ENCODE results near the gene NIPSNAP2.
"Not testable (repeated sequence)": the region's sequence is repeated elsewhere in the genome, so short reads cannot be mapped to it uniquely, and the experiment has no call there.

Gene NIPSNAP2

DNA sequence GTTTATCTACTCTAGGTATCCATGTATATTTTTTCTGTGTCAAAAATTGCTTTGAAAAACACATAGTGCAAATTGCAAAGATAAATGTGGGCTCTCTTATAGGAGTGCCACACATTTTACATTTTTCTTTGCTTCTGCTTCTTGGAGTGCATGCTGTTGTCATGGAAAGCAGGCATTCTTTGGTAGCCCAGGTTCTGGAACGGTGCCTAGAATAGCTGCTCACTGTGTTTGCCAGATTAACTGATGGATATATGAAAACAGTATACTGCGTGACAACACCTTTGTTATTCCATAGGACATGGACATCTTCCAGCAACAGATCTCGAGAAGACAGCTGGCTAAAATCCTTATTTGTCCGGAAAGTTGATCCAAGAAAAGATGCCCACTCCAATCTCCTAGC is 13.4 kb downstream of the NIPSNAP2 start:
- DNase-seq = no peak

- DNase-seq = no peak
Measured at GRCh38 chr7:55980266-55980665, 15.9 kb downstream of the NIPSNAP2 start.

DNA sequence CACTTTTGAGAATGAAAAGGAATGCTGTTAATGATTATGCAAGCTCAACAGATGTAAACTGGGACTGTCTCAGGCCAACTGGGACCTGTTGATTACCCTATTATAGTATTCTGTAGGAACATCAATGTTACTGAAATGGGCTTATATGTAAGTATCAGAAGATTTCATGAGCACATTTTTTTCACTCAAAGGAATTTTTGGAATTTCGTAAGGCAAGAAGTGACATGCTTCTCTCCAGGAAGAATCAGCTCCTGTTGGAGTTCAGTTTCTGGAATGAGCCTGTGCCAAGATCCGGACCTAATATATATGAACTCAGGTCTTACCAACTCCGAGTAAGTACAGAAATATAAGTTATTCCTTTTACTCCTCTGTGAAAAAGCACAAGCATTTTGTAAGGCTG is 19.2 kb downstream of the NIPSNAP2 start:
- no peak for DNase-seq

DNA sequence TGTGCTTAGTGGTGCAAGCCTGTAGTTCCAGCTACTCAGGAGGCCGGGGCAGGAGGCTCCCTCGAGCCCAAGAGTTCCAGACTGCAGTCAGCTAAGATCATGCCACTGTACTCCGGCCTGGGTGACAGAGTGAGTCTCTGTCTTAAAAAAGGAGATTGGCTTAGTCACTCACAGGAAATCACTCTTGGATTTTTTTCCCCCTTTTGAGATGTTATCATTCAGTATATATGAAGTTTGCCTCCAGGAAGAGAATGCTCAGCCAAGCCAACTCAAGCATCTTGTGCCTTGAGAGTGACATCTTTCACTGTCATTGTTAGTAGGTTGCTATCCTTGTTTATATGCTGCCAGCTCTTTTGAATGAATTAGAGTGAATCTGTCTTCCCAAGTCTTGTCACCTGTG is 28.0 kb downstream of the NIPSNAP2 start:
- DNase-seq = no peak

GRCh38 chr7:55996856-55997500 is 32.6 kb downstream of the NIPSNAP2 start:
- no peak for DNase-seq

DNA sequence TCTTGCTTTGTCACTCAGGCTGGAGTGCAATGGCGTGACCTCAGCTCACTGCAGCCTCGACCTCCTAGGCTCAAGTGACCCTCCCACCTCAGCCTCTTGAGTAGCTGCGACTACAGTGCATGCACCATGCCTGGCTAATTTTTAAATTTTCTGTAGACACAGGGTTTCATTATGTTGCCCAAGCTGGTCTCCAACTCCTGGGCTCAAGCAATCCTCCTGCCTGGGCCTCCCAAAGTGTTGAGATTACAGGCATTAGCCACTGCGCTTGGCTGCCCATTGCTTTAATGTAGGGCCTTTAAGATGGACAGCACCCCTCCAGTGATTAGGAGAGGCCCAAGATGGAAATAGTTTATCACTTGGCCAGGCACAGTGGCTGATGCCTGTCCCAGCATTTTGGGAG is 39.4 kb downstream of the NIPSNAP2 start:
- no peak for DNase-seq

DNA sequence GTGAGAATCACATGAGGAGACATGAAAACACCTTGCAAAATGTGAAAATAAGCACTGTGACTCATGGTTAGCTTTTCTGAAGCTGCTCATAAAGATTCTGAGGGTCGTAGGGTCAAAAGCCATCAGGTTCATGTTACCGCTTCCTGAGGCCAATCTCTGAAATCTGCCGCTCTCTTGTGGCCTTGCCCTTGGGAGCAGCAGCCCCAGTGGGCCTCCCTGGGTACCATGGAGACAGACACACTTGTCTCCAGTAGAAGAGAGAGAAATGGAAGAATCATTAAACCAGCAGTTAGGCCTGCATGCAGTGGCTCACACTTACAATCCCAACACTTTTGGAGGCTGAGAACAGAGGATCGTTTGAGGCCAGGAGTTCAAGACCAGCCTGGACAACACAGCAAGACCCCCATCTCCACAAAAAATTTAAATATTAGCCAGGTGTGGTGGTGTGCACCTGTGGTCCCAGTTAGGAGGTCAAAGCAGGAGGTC is 42.8 kb downstream of the NIPSNAP2 start:
- no peak for DNase-seq

- DNase-seq = no peak
Measured at GRCh38 chr7:56007891-56008290, 43.5 kb downstream of the NIPSNAP2 start.

GRCh38 chr7:56009695-56010094 is 45.3 kb downstream of the NIPSNAP2 start:
- DNase-seq = no peak

GRCh38 chr7:56017015-56017414 is 52.6 kb downstream of the NIPSNAP2 start:
- DNase-seq = not testable (repeated sequence)

- no peak for DNase-seq
Measured at GRCh38 chr7:56019501-56019900, 55.1 kb downstream of the NIPSNAP2 start.

GRCh38 chr7:56023500-56023899 is 59.1 kb downstream of the NIPSNAP2 start:
- no peak for DNase-seq

- no peak for DNase-seq
Measured at GRCh38 chr7:56026538-56026937, 62.2 kb downstream of the NIPSNAP2 start.

GRCh38 chr7:56028942-56029630 is 64.7 kb downstream of the NIPSNAP2 start:
- DNase-seq = no peak

GRCh38 chr7:56030340-56030739 is 66.0 kb downstream of the NIPSNAP2 start:
- DNase-seq = no peak

DNA sequence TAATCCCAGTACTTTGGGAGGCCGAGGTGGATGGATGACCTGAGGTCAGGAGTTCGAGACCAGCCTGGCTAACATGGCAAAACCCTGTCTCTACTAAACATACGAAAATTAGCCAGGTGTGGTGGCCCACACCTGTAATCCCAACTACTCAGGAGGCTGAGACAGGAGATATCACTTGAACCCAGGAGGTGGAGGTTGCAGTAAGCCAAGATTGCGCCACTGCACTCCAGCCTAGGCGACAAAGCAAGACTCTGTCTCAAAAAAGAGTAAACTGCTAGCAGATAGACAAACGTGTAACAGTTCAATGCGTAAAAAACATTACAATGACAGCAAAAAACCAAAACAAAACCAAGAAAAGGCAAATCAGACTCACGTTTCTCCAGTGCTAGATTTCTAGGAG is 67.2 kb downstream of the NIPSNAP2 start:
- DNase-seq = not testable (repeated sequence)

GRCh38 chr7:56032578-56032977 is 68.2 kb downstream of the NIPSNAP2 start:
- not testable (repeated sequence) for DNase-seq

- DNase-seq = peak; percentile 49
Measured at GRCh38 chr7:56033671-56034432, 69.5 kb downstream of the NIPSNAP2 start.

DNA sequence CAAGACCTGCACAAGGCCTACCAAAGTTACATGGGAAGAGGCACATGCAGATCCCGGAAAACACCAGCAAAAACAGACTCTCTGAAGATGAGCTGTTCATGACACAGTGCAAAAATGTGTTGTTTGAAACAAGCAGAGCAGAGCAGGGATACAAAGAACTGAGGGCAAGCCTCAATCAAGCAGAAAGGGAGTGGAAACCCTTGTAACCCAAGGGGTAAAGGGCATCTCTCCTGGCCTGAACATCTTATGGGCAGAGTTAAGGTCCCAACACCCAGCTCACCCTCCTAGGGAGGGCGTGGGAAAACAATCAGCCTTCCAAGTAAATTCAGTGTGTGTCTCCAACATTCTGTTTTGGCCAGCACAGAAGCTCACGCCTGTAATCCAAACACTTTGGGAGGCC is 76.3 kb downstream of the NIPSNAP2 start:
- no peak for DNase-seq

DNA sequence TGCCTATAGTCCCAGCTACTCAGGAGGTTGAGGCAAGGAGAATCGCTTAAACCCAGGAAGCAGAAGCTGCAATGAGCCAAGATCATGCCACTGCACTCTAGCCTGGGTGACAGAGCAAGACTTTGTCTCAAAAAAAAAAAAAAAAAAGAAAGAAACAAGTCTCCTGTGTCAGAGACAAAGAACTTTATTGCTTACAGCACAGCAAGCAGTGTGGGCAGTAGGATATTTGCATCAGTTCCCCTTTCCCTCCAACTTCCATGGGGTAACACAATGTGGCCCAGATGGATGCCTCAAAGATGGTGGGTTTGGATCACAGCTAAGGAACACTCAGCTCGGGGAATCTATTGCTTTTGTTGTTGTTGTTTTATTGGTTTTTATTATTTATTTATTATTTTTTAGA is 81.4 kb downstream of the NIPSNAP2 start:
- not testable (repeated sequence) for DNase-seq

- DNase-seq = no peak
Measured at GRCh38 chr7:56046721-56047445, 82.5 kb downstream of the NIPSNAP2 start.

- DNase-seq = not testable (repeated sequence)
Measured at GRCh38 chr7:56047446-56048116, 83.2 kb downstream of the NIPSNAP2 start.

Measured in T1000 (cell line).